NCI-H345 (cell line): Measurements from ENCODE around the gene ENKUR.
"Not testable (repeated sequence)": the region's sequence is repeated elsewhere in the genome, so short reads cannot be mapped to it uniquely, and the experiment has no call there.

Experiments
- DNase-seq: peaks from one replicate; lab custom pipeline; 2025; lab: John Stamatoyannopoulos, UW

Gene ENKUR

GRCh38 chr10:24973163-24973562, 42.8 kb downstream of the ENKUR start:
- no peak for DNase-seq

- DNase-seq, result no peak
These were observed 44.6 kb downstream of the ENKUR start for GRCh38 chr10:24971374-24971773.

- no peak for DNase-seq
These were observed 46.1 kb downstream of the ENKUR start for GRCh38 chr10:24969841-24970281.

GRCh38 chr10:24968951-24969350, 47.0 kb downstream of the ENKUR start:
- not testable (repeated sequence) for DNase-seq

- no peak for DNase-seq
These were observed 47.6 kb downstream of the ENKUR start for GRCh38 chr10:24968349-24968748.

- no peak for DNase-seq
These were observed 48.9 kb downstream of the ENKUR start for GRCh38 chr10:24966962-24967481.

- DNase-seq, result no peak
These were observed 50.9 kb downstream of the ENKUR start for GRCh38 chr10:24965051-24965450.

- no peak for DNase-seq
These were observed 52.4 kb downstream of the ENKUR start for GRCh38 chr10:24963521-24964041.

- no peak for DNase-seq
These were observed 53.0 kb downstream of the ENKUR start for GRCh38 chr10:24962995-24963394.

GRCh38 chr10:24961582-24961981, 54.4 kb downstream of the ENKUR start:
- DNase-seq, result no peak

- no peak for DNase-seq
These were observed 56.6 kb downstream of the ENKUR start for GRCh38 chr10:24959382-24959730.

GRCh38 chr10:24958721-24959381, 57.1 kb downstream of the ENKUR start:
- DNase-seq, result no peak

GRCh38 chr10:24958091-24958720, 57.8 kb downstream of the ENKUR start:
- DNase-seq, result no peak

GRCh38 chr10:24957624-24958051, 58.3 kb downstream of the ENKUR start:
- DNase-seq, result not testable (repeated sequence)

GRCh38 chr10:24953675-24954074, 62.3 kb downstream of the ENKUR start:
- no peak for DNase-seq

- DNase-seq, result peak; percentile 42
These were observed 63.0 kb downstream of the ENKUR start for GRCh38 chr10:24952707-24953645.

GRCh38 chr10:24952143-24952706, 63.7 kb downstream of the ENKUR start, which contains the start of gene PRTFDC1:
PRTFDC1 (minus strand) TSS chr10:24952606; CDS start chr10:24952575, 31 bp downstream.
- peak; percentile 19 for DNase-seq

- DNase-seq, result peak; percentile 17
These were observed 64.5 kb downstream of the ENKUR start for GRCh38 chr10:24951201-24952142.

- no peak for DNase-seq
These were observed 65.5 kb downstream of the ENKUR start for GRCh38 chr10:24950439-24950838.

GRCh38 chr10:24949616-24950015, 66.3 kb downstream of the ENKUR start:
- no peak for DNase-seq
